Measurements from ENCODE around the gene ISG20.
A peak's percentile ranks its signal among the peaks of the same experiment; 100 is the strongest.

ISG20 gene

GRCh38 chr15:88620995-88621772 is 17.6 kb upstream of the ISG20 start, which contains the start of gene AEN (continued):
- TF ChIP-seq ZFHX2 (tag by site-specific recombination; conservative IDR thresholded peaks at IDR 0.05) (peak; percentile 83), GLI2 (tag by site-specific recombination; IDR thresholded peaks at IDR 0.05; ENCODE audit: borderline replicate concordance, low read depth) (no peak), BCL11B (tag by site-specific recombination; IDR thresholded peaks at IDR 0.05; ENCODE audit: low read depth) (0 out of 2 replicates have a peak, but pooled peaks have one; percentile 40), PRDM1 (tag by site-specific recombination; IDR thresholded peaks at IDR 0.05) (no peak), ZBTB7A (tag by site-specific recombination; IDR thresholded peaks at IDR 0.05; ENCODE audit: low read depth) (0 out of 2 replicates have a peak, but pooled peaks have one; percentile 40), SCRT1 (tag by site-specific recombination; IDR thresholded peaks at IDR 0.05; ENCODE audit: borderline replicate concordance) (no peak), YY1 (tag by site-specific recombination; IDR thresholded peaks at IDR 0.05) (peak; percentile 33; the same call in 1 of the 2 replicates), TSHZ1 (tag by site-specific recombination; IDR thresholded peaks at IDR 0.05; ENCODE audit: borderline replicate concordance) (no peak), CTCF (tag by site-specific recombination; IDR thresholded peaks at IDR 0.05) (peak; percentile 40; the same call in 1 of the 2 replicates), ZNF658 (tag by site-specific recombination; IDR thresholded peaks at IDR 0.05) (no peak), ZEB2 (tag by site-specific recombination; IDR thresholded peaks at IDR 0.05) (peak; percentile 89), ZNF202 (tag by site-specific recombination; IDR thresholded peaks at IDR 0.05; ENCODE audit: borderline replicate concordance) (no peak), ZNF639 (tag by site-specific recombination; IDR thresholded peaks at IDR 0.05) (no peak), ZNF776 (tag by site-specific recombination; IDR thresholded peaks at IDR 0.05; ENCODE audit: borderline replicate concordance) (no peak), ZNF76 (tag by site-specific recombination; IDR thresholded peaks at IDR 0.05; ENCODE audit: borderline replicate concordance, low read depth) (peak; percentile 47; the same call in 1 of the 2 replicates), KLF7 (tag by site-specific recombination; IDR thresholded peaks at IDR 0.05; ENCODE audit: borderline replicate concordance) (no peak), EGR2 (tag by site-specific recombination; IDR thresholded peaks at IDR 0.05; ENCODE audit: low read depth) (peak; percentile 54), WT1 (tag by site-specific recombination; IDR thresholded peaks at IDR 0.05) (peak; percentile 15), OVOL3 (tag by site-specific recombination; IDR thresholded peaks at IDR 0.05) (no peak), ZBTB49 (tag by site-specific recombination; IDR thresholded peaks at IDR 0.05; ENCODE audit: low read depth) (no peak), ZNF664 (tag by site-specific recombination; IDR thresholded peaks at IDR 0.05) (no peak), SP7 (tag by site-specific recombination; IDR thresholded peaks at IDR 0.05) (peak; percentile 61), HOXC10 (CRISPR knock-in tag; IDR thresholded peaks at IDR 0.05) (0 out of 2 replicates have a peak, but pooled peaks have one; percentile 64), ELK4 (IDR thresholded peaks at IDR 0.05; ENCODE audit: borderline replicate concordance, low read depth, low read length) (peak; percentile 62; the same call in 1 of the 2 replicates), IKZF3 (tag by site-specific recombination; IDR thresholded peaks at IDR 0.05) (peak; percentile 55), HIC1 (tag by site-specific recombination; IDR thresholded peaks at IDR 0.05) (no peak; the same call in 1 of the 2 replicates)
